Nasal cavity respiratory epithelium epithelial cell of viscerocranial mucosa (primary cell): ENCODE measurements around the gene WASHC3. TPM values are rescaled to one million over a fixed set of nuclear protein-coding genes. Genes with fewer than 3 reads are reported as not detected.

Experiments used
- total RNA-seq: library from RNA; depleted of rRNA; stranded (reverse); fragments of >200 nt; gene quantifications from 2 replicates; pipeline ENCODE4 v1.2.3, GENCODE V29; 2014

The WASHC3 gene, protein sequence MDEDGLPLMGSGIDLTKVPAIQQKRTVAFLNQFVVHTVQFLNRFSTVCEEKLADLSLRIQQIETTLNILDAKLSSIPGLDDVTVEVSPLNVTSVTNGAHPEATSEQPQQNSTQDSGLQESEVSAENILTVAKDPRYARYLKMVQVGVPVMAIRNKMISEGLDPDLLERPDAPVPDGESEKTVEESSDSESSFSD
- total RNA-seq, result 46.3 and 61.9 TPM in 2 replicates

GRCh38 chr12:102061560-102062418 is at the start of gene WASHC3:
WASHC3 (minus strand) TSS chr12:102061991; CDS start chr12:102061962, 29 bp downstream.

Other genes starting within 250 kb of the WASHC3 start
- 22.2 and 41.9 TPM in 2 replicates for gene GNPTAB, start 231.0 kb downstream of the WASHC3 start, total RNA-seq
- gene DRAM1, start 184.4 kb downstream of the WASHC3 start, total RNA-seq, result 6.5 and 20.0 TPM in 2 replicates
- gene NUP37, start 58.1 kb upstream of the WASHC3 start, total RNA-seq, result 21.5 and 38.8 TPM in 2 replicates
- 1.4 and 1.7 TPM in 2 replicates for gene PARPBP, start 58.2 kb upstream of the WASHC3 start, total RNA-seq
- not detected in 2 replicates for gene PMCH, start 135.8 kb upstream of the WASHC3 start, total RNA-seq